GM19397 (cell line): ENCODE results near the gene PDE11A.
"Not testable (repeated sequence)": the region's sequence is repeated elsewhere in the genome, so short reads cannot be mapped to it uniquely, and the experiment has no call there.

Experiments
- ATAC-seq: cut with Tn5 transposase; IDR thresholded peaks from one replicate; pipeline ENCODE4 v1.9.1; 2021; ENCODE audit warnings: mild to moderate bottlenecking, moderate library complexity; ENCODE audit not compliant: unreplicated experiment

Gene PDE11A

DNA sequence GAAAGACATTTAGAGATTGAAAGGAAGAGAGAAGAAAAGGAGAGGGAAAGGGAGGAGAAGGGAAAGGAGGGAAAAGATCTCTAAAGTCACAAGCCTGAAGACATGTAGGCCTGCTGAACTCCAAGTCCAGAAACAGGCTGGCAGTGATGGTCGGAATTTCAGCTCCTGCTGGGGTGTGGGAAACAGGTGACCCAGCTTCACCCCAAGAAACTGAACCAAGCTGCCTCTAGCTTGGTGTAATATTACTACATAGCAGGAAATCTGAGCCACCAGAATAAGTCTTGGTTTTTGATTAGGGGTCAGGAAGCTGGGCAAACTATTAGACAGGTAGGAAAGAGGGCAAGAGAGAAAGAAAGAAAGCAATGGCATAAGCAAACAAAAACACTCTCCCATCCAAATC, 185.8 kb downstream of the PDE11A start:
- no peak for ATAC-seq

DNA sequence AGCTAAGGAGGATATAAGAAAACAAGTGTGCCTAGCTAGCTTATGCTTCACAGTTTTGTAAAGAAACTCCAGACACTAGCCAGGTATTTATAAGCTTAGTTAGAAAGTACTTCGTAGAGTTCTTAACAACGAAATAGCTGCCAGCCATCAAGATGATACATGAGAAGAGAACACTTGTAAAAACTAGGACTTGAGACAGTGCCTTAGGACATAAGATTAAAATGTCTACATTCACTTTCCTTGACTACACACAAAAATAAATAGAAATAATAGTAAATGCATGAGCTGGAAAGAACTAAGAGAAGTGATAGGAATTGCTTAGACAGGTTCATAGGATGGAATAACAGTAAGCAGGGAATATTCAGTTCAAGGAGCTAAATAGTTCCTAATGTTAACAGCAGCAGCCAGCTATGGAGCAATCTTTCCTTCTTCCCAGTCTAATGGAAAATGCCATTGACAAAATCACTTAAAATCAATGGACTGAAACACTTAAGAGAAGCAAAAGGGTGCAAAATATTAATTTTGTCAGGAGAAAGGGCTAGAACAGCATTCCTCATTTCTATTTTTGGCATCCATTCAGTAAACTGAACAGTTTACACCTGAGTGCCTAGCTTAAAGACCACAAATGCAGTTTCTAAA, 186.6 kb downstream of the PDE11A start:
- no peak for ATAC-seq

DNA sequence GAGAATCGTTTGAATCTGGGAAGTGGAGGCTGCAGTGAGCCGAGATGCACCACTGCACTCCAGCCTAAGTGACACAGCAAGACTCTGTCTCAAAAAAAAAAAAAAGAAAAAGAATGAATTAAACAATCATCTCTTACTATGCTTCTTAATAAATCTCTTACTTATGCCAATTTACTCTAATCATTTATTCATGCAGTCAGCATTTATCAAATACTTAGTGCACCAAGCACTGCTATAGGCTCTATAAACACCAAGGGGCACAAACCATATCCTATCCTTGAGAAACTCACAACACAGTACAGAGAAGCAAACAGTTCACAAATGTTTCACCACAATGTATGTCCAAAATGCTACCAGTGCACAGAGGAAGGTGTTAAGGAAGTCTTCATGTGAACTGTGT, 189.4 kb downstream of the PDE11A start:
- no peak for ATAC-seq

DNA sequence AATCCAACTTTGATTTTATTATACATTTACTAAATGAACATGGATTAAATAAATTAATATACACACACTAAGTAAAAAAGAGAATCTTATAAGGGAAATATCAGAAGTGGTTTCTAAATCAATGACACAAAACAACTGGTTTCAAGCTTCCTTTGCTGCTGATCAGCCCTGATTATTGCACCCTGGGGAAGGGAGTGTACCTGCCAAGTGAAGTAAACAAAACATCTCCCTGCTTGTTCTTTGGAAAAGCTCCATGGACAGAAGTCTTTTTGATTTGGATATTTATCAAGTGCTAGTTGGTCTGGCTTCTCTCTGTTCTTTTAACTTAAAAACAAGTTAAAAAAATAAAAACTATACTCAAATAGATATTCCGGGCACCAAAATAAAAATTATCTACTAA, 190.1 kb downstream of the PDE11A start:
- ATAC-seq = no peak

DNA sequence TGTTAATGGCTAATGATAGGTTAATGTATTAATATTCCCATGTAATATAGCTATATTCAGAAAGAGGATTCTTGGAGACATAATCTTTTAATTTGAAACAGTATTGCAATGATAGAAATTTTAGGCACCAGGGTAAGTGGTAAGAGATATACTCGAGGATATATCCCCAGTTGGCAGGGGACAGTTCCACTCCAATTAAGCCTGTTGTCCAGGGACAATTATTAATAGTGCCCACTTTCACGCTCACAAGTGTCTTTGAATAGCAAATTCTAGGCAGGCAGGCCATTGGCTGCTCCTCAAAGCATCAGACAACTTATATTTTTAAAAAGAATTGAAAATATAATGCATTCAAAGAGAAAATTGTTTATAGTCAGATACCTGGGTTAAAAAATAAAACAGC, 190.7 kb downstream of the PDE11A start:
- ATAC-seq = no peak

DNA sequence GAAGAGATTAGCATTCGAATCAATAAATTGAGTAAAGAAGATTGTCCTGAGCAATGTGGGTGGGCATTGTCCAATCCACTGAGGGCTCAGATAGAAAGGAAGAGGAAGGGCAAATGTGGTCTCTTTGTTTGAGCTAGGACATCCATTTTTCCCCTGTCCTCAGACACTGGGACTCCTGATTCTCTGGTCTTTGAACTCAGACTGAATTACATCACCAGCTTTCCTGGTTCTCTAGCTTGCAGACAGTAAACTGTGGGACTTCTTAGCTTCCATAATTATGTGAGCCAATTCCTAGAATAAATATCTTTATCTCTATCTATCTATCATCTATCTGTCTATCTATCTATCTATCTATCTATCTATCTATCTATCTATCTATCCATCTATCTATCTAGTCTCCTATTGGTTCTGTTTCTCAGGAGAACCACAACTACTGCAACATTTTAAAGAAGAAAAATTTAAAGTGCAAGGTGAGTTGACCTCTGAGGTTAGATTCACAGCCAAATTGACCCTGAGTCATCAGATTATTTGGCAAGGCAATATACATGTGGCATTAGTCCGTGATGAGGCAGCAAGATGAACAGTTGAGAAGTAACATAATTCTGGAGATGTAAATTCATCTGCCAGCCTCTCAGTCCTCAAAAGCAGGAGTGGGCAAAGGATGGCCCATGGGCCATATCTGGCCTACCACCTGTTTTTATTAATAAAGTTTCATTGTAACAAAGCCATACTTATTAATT, 191.4 kb downstream of the PDE11A start:
- ATAC-seq = no peak

DNA sequence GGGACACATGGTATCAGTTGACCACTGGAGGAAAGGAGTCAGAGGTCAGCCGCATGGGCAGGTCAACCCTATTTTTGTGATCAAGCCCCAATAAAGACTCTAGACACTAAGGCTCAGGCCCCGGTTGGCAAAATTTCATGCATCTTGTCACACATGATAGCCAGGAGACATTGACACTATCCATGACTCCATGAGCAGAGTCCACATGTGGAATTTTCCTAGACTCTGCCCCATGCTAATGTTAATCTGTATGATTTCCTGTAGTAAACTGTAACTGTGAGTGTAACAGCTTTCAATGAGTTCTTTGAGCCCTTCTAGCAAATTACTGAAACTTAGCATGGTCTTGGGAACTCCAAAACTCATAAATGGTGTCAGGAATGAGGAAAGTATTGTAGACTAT, 192.3 kb downstream of the PDE11A start:
- no peak for ATAC-seq

DNA sequence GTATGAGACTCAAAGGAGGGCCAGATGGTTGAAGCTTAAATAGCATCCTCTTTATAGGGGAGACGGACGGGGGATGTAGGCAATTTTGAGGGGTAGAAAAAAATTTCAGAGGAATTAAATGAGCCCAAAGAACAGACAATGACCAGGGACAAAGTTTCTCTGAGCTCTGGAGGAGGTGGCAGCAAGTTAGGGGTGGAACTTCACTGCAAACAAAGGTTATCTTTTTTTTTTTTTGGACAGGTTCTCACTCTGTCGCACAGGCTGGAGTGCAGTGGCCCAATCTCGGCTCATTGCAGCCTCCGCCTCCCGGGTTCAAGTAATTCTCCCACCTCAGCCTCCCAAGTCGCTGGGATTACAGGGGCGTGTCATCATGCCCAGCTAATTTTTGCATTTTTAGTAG, 195.6 kb downstream of the PDE11A start:
- ATAC-seq = no peak

DNA sequence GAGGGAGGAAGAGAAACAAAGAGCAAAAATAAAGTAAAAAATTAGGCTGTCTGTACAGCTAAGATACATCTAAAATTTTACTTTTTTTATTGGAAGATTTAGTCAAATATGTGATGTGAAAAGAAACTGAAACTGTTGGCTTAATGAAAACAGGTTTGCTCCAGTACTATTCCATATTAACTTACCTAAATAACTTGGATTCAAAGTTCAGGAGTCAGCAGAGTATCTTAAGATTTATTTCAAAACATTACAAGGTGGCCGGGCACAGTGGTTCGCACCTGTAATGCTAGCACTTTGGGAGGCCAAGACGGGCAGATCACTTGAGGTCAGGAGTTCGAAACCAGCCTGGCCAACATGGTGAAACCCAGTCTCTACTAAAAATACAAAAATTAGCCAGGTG, 197.9 kb downstream of the PDE11A start:
- ATAC-seq = no peak

DNA sequence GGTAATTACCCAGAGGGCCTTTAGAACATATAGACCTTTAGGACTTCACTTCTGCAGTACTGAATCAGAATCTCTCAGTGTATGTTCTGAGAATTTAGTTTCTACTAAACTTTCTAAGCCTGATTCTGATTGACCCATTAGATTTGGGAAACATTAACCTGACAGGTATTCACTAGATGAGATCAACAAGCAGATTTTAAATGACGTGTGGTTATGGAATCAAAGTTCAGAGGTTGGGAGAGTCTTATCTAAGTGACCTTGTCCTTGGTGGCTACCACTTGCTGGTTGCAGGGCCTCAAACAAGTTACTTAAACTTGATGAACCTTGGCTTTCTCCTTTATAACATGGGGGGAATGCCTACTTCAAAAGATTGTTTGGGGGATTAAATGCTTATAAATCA, 198.7 kb downstream of the PDE11A start:
- ATAC-seq = no peak

DNA sequence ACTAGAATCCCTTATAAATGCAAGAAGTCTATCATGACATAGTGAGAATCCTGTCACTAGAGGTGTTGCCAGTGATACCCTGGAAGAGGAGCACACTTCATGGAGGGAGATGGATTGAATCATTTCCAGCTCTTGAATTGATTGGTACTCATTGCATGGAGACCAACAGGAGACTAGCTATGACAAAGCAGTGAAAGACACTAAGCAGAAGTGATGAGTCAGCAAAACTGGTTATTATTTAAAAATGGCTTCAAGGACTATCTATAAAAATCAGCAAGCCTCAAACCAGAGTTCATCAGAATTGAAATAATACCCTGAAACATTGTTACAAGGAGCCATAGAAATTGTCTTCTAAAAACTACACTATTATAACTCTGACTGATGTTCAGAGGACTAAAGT, 200.3 kb downstream of the PDE11A start:
- ATAC-seq = no peak

DNA sequence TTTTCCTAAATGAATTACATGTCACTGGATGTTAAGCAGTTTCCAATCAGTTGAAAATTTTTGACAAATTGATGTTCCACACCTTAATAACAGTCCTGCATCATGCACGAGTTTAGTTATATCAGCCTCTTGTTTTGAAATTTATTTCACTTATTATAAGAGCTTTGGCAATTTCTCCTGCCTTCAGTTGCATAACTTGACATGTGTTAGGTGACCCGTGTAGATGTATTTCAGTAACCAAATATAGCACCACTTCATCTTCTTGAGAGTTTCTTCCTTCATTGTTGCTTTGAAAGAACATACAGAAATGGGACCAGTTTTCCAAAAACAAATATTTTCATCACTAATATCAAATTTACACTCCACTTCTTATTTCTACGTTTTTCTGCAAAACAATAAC, 202.7 kb downstream of the PDE11A start:
- ATAC-seq = no peak

DNA sequence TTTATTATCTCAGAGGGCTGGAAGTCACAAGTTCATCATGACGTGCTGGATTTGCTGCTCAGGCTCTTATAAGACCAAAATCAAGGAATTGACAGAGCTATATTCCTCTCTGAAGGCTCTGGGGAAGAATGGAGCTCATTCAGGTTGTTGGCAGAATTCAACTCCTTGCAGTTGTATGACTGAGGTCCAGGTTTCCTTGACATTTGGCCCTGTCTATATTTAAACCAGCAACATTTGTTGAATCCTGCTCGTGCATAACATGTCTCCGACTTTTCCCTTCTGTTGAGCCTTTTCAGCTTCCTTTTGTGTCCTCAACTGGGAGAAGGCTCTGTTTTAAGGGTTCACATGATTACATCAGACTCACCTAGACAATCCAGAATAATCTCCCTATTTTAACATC, 203.4 kb downstream of the PDE11A start:
- no peak for ATAC-seq

DNA sequence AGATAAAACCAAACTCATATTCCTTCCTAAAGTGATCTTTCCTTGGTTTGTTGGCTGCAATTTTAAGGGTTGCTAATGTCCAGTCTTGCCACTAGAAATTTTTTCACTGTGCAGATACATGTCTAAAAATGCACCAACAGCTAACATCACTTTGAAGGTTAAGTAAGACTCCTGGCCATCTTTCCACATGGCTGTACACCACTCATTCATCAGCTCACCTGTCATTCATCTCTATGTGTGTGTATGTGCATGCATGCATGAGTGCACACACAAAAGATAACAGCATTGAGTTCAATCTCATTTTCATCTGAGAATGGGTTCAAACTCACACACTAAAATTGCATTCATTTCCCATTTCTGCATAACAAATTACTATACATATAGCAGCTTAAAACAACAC, 203.8 kb downstream of the PDE11A start:
- ATAC-seq = no peak

DNA sequence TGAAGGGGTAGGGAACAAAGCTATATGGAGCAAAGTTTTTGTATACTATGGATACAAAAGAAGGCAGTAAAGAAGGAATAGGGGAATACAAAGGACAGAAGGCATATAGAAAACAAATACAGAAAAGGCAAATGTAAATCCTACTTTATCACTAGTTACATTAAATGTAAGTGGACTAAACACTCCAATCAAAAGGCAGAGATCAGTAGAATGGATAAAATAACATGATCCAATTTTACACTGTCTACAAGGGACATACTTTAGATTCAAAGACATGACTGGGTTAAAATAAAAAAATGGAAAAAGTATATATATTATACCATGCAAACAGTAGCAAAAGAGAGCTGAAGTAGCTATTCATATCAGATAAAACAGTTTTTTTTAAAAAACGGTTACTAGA, 215.0 kb downstream of the PDE11A start:
- no peak for ATAC-seq

DNA sequence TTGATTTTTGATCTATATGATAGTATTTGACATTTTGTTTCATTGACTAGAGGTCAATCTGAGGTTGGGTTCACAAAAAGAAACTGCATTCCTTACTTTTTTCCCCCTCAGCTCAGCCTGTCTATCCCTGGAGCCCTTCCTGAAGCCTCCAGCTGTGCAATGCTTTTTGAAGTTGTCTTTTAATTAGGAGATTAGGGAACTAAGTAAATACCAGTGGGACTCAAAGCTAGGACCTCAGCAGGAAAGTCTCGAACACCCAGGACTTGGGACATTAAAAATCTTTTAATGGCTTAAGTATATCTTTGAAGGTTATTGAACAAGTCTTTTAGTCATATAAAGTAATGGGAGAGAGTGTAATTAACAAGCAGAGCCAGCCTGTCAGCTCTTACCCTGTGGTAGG, 220.2 kb downstream of the PDE11A start:
- no peak for ATAC-seq

DNA sequence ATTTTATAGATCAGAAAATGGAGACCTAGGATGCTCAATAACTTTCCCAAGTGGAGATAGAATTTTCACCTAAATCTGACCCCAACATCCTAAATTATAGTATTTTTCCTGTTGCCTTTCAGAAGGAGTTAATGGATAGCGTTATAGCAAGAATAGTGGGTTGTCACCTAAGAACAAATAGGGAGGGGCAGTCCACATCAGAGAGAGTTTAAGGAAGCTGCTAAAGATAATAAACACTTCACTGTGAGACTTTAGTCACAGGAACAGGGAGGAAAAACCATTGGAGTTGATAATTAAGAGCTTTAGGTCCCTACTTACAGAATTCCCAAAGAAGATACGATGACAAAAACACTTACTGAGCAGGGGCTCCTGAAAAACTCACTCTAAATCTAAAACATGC, 229.4 kb downstream of the PDE11A start:
- no peak for ATAC-seq

DNA sequence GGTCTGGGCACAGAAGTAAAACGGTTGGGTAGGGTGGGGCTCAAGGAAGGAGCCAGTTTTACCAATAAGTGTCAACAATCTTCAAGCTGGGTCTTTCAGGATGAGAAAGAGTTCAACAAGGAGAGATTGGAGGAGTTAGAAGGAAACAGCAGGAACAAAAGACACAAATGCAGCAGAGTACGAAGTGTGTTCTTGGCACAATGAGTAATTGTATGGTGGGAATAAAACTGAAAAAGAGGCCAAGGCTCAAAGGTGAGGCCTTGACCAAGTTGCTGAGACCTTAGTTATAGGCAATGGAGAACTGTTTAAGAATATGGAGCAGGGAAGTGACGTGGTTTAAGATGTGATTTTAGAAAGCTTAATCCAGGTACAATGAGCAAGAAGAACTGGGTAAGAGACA, 230.3 kb downstream of the PDE11A start:
- no peak for ATAC-seq

DNA sequence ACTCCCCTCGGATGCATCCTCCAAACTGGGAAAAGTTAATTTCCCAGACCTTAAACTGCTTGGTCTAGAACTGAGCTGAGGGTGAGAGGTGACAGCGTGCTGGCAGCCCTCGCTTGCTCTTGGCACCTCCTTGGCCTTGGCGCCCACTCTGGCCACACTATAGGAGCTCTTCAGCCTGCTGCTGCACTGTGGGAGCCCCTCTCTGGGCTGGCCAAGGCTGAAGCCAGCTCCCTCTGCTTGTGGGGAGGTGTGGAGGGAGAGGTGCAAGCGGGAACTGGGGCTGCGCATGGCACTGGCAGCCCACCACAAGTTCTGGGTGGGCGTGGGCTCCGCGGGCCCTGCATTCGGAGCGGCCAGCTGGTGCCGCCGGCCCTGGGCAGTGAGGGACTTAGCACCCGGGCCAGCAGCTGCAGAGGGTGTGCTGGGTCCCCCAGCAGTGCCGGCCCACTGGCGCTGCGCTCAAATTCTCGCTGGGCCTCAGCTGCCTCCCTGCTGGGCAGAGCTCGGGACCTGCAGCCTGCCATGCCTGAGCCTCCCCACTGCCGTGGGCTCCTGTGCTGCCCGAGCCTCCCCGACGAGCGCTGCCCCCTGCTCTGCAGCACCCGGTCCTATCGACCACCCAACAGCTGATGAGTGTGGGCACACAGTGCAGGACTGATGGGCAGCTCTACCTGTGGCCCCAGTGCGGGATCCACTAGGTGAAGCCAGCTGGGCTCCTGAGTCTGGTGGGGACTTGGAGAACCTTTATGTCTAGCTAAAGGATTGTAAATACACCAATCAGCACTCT, 237.0 kb downstream of the PDE11A start:
- ATAC-seq = not testable (repeated sequence)

DNA sequence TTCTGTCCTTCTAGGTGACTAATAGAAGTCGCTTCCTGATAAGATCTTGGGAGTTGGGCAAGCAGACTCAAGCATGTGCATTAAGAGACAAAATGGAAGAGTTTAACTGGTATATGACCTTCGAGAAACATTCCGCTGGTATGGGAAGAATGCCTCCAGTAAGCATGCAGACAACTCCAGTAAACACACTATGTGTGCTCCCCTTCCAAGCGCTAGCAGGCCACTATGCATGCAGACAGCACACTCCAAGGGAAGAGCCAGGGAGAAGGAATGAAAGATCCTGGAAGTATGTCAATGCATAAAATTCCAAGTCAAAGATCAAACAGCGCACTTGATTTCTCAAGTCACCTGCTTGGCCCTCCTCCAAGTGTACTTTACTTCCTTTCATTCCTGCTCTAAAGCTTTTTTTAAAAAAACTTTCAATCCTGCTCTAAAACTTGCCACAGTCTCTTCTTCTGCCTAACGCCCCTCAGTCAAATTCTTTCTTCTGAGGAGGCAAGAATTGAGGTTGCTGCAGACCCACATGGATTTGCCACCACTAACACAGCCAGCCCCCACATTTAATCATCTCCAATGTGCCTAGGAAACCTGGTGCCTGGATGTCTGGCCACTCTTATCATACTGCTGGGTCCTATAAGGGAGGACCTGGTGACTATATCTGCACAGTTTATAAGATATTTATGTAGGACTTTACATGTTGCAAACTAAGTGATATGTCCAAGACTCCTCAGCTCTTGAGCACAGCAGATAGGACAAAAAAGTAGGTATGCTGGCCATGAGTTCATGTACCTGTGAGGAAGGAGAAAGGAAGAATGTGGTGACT, 239.8 kb downstream of the PDE11A start:
- ATAC-seq = no peak

DNA sequence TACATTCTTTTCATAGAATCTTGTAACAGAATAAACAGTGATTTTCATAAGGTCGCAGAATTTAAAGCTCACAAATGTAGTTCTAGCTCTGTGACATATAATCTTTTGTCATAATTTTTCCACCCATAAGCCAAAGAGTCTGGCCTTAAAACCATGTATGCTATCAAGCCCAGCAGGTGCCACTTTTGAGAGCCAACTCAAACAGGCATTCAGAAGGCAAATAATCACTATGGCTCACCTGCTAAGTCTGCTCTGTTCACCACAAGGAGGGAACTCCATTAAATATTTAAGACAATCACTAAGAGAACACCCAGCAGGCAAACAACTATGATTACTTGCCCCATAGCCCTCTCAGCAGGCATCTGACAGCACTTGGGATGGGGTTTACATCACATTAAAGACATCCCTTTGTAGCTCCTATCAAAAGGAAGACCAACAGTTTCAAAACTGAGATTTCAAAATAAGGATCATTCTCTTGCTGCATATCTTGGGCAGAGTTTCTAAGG, 241.6 kb downstream of the PDE11A start:
- ATAC-seq = no peak
